ENCODE data around the gene ZYX.

The ZYX gene

DNA sequence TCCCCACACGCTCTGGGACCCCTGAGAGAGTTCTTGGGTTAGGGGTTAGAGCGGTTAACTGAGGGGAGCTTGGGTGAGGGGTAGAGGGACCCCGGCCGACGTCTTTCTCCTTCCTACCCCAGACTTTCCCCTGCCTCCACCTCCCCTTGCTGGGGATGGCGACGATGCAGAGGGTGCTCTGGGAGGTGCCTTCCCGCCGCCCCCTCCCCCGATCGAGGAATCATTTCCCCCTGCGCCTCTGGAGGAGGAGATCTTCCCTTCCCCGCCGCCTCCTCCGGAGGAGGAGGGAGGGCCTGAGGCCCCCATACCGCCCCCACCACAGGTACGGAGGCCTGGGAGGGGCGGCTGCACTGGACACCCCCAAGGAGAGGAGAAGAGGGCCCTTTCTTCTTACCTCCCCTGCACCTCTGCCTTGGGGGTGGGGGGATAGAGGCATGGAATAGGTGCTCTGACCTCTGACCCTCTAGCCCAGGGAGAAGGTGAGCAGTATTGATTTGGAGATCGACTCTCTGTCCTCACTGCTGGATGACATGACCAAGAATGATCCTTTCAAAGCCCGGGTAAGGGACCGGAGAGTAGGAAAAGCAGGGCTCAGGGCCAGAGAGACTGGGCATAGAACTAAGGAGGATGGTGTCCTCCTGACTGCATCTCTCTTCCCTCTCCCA, 1.1 kb downstream of the ZYX start:
- H3K9me3 ChIP-seq, result no peaks in the 10 kb centered on the region
- H3K4me1 ChIP-seq, result no peaks in the 10 kb centered on the region; the same call in none of the 2 replicates
- H3K4me3 ChIP-seq (ENCODE audit: low read depth, low read length), result peak overlapping the region; percentile 93
- H3K36me3 ChIP-seq, result peaks cover 10% of the 10 kb centered on the region
- TF ChIP-seq, protein P1, sequence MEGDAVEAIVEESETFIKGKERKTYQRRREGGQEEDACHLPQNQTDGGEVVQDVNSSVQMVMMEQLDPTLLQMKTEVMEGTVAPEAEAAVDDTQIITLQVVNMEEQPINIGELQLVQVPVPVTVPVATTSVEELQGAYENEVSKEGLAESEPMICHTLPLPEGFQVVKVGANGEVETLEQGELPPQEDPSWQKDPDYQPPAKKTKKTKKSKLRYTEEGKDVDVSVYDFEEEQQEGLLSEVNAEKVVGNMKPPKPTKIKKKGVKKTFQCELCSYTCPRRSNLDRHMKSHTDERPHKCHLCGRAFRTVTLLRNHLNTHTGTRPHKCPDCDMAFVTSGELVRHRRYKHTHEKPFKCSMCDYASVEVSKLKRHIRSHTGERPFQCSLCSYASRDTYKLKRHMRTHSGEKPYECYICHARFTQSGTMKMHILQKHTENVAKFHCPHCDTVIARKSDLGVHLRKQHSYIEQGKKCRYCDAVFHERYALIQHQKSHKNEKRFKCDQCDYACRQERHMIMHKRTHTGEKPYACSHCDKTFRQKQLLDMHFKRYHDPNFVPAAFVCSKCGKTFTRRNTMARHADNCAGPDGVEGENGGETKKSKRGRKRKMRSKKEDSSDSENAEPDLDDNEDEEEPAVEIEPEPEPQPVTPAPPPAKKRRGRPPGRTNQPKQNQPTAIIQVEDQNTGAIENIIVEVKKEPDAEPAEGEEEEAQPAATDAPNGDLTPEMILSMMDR (IDR thresholded peaks at IDR 0.05; ENCODE audit: low read depth, low read length), result no peak
- DNase-seq, result no peak
- no peaks in the 10 kb centered on the region for H3K27me3 ChIP-seq

DNA sequence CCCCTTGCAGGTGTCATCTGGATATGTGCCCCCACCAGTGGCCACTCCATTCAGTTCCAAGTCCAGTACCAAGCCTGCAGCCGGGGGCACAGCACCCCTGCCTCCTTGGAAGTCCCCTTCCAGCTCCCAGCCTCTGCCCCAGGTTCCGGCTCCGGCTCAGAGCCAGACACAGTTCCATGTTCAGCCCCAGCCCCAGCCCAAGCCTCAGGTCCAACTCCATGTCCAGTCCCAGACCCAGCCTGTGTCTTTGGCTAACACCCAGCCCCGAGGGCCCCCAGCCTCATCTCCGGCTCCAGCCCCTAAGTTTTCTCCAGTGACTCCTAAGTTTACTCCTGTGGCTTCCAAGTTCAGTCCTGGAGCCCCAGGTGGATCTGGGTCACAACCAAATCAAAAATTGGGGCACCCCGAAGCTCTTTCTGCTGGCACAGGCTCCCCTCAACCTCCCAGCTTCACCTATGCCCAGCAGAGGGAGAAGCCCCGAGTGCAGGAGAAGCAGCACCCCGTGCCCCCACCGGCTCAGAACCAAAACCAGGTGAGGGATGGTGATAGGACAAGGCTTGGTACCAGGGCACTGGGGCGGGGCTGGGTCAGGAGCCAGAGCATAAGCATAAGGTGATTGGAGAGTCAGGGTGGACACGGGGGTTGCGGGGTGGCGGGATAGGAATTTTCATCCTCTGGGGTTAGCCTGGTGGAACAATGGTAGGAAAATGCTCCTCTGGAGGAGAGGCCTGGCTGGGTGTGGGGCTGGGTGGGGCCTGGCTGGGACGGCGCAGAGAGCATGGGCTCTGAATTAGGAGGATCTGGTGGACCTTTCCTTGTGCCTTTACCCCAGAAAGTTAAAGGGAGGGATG, 1.9 kb downstream of the ZYX start:
- H3K27me3 ChIP-seq, result no peaks in the 10 kb centered on the region
- TF ChIP-seq, protein P1 (IDR thresholded peaks at IDR 0.05; ENCODE audit: low read depth, low read length), result no peak
- no peaks in the 10 kb centered on the region for H3K9me3 ChIP-seq
- no peaks in the 10 kb centered on the region; the same call in none of the 2 replicates for H3K4me1 ChIP-seq
- H3K36me3 ChIP-seq, result peaks cover 10% of the 10 kb centered on the region
- no peak for DNase-seq
- no peak overlapping the region; the same call in 1 of the 2 replicates for H3K4me3 ChIP-seq (ENCODE audit: low read depth, low read length)

DNA sequence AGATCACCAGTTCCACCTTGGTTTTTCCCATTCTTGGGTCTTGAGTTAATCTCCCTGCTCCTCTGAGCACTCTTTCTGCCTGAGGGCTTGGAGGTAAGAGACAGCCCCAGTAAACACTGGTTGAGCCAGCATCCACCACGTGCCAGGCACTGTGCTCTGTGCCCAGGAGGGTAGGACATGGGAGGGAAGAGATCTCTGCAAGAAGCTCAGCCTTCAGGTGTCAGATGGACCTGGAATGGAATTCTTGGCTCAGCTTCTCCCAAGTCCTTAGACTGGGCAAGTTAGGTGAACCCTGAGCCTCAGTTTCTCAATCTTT, 2.5 kb downstream of the ZYX start:
- H3K9me3 ChIP-seq, result no peaks in the 10 kb centered on the region
- H3K4me1 ChIP-seq, result no peaks in the 10 kb centered on the region; the same call in none of the 2 replicates
- DNase-seq, result no peak
- no peak overlapping the region for H3K4me3 ChIP-seq (ENCODE audit: low read depth, low read length)
- TF ChIP-seq, protein P1 (IDR thresholded peaks at IDR 0.05; ENCODE audit: low read depth, low read length), result no peak
- H3K36me3 ChIP-seq, result peaks cover 16% of the 10 kb centered on the region
- H3K27me3 ChIP-seq, result no peaks in the 10 kb centered on the region

DNA sequence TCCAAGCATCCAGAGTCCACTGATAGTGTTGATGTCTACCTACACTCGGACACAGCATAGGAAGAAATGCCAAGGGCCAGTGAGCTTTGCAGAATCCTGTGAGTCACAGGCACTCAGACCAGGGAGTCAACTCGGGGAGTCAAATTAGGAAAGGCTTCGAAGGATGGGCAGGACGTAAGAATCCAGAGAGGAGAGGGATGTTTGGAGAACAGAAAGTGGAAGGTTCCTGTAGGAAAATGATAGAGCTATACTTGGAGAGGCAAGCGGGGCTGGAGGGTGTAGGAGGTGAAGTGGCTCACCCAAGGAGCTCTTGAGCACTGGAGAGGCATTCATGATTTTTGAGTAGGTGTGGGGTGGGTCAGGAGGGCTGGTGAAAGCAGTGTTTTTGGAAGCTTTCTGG, 3.0 kb downstream of the ZYX start:
- Histone ChIP-seq H3K4me3 (ENCODE audit: low read depth, low read length) (no peak overlapping the region), H3K27me3 (no peaks in the 10 kb centered on the region), H3K4me1 (no peaks in the 10 kb centered on the region; the same call in none of the 2 replicates), H3K9me3 (no peaks in the 10 kb centered on the region), H3K36me3 (peaks cover 21% of the 10 kb centered on the region)
- no peak for DNase-seq
- TF ChIP-seq, protein P1 (IDR thresholded peaks at IDR 0.05; ENCODE audit: low read depth, low read length), result no peak

DNA sequence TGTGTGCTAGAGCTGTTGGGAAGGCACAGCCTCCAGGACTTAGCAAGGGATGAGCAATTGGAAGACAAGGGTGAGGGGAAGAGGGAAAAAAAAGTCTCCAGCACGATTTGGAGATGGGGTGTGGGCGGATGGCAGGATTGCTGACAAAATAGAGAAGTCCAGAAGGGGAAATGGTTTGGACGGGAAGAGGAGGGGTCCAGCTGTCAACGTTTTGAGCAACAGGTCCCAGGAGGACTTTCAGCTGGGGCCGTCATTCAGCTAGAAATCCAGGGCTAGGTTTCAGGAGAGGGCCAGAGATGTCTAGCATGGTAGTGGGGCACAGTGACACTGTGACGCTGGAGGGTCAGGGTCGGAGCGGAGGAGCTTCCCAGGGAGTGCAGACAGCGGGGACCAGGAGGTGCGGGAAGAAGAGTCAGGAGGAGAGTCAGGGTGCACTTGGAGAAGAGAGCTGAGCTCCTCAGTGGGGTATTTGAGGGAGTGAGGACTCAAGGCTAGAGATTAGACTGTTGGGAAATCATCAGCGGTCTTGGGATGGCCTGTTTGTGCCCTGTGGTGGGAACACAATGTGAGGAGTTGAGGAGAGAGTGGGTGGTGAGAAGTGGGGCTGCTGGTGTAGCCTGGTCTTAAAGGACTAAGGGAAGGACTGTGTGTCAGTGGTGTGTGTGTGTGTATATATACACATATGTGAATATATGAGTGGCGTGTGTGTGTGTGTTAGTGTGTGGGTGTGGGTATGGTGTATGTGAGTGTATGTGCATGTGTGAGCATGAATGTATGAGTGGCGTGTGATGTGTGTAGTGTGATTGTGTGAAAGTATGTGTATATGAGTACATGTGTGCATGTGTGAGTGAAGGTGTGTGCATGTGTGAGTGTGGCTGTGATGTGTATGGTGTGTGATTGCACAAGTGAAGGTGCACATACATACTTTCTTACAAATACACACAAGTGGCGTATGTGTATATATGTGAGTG, 3.8 kb downstream of the ZYX start:
- no peaks in the 10 kb centered on the region for H3K27me3 ChIP-seq
- DNase-seq, result no peak
- TF ChIP-seq, protein P1 (IDR thresholded peaks at IDR 0.05; ENCODE audit: low read depth, low read length), result no peak
- H3K9me3 ChIP-seq, result no peaks in the 10 kb centered on the region
- H3K4me1 ChIP-seq, result no peaks in the 10 kb centered on the region; the same call in none of the 2 replicates
- peaks cover 26% of the 10 kb centered on the region for H3K36me3 ChIP-seq
- H3K4me3 ChIP-seq (ENCODE audit: low read depth, low read length), result no peak overlapping the region

All from BE2C (cell line).